Measurements from ENCODE around the gene NR2F1. TPM values are rescaled to one million over a fixed set of nuclear protein-coding genes. Genes with fewer than 3 reads are reported as not detected.

Gene NR2F1
- total and polyA plus RNA-seq, 2 donors (not counting 1 experiment from before 2014, with no cell fraction given), result not detected

- no peaks in the 10 kb centered on the region for H3K79me2 ChIP-seq (ENCODE audit: control insufficient read depth, insufficient read depth, low read length)
- Mint-ChIP-seq H3K27me3 (peaks cover 74% of the 10 kb centered on the region), H3K27ac (no peak overlapping the region), H3K9me3 (ENCODE audit: insufficient read depth) (no peaks in the 10 kb centered on the region), H3K4me1 (peaks cover 19% of the 10 kb centered on the region), H3K4me3 (peak overlapping the region; percentile 65)
- peak overlapping the region in 2 of 5 experiments; percentile 15 to 30 for H3K4me3 ChIP-seq (ENCODE audit: control extremely low read depth in 1 of 5, extremely low read depth in 1 of 5, insufficient read depth in 1 of 5, low read depth in 2 of 5, low read length in 4 of 5)
- H3K27ac ChIP-seq (ENCODE audit: low read length in 2 of 2), result no peak overlapping the region
- no peak for DNase-seq
- H3K4me2 ChIP-seq (replicated peaks; ENCODE audit: low read depth, low read length, poor library complexity, severe bottlenecking), result peak overlapping the region; percentile 77
- CTCF ChIA-PET, result interaction anchor here (0.6 to 1.4 kb wide), 4 partner anchors 16 to 949 kb away, joined by 3 read pairs; no protein-coding TSS in a partner anchor
- no peaks in the 10 kb centered on the region for H4K20me1 ChIP-seq (ENCODE audit: control insufficient read depth, insufficient read depth, low read length, poor library complexity, severe bottlenecking)
- H3K4me1 ChIP-seq (ENCODE audit: control insufficient read depth in 2 of 2, insufficient read depth in 2 of 2, low read length in 2 of 2), result peaks cover 27 to 35% of the 10 kb centered on the region in 2 donors
- WGBS (ENCODE audit: insufficient coverage), result 15% methylated on average over 26 of the region's 32 CpGs
- TF ChIP-seq EZH2 (IDR thresholded peaks at IDR 0.05; ENCODE audit: borderline replicate concordance, insufficient read depth, low read depth, low read length, poor library complexity, severe bottlenecking), result no peak
- TF ChIP-seq, protein P1, sequence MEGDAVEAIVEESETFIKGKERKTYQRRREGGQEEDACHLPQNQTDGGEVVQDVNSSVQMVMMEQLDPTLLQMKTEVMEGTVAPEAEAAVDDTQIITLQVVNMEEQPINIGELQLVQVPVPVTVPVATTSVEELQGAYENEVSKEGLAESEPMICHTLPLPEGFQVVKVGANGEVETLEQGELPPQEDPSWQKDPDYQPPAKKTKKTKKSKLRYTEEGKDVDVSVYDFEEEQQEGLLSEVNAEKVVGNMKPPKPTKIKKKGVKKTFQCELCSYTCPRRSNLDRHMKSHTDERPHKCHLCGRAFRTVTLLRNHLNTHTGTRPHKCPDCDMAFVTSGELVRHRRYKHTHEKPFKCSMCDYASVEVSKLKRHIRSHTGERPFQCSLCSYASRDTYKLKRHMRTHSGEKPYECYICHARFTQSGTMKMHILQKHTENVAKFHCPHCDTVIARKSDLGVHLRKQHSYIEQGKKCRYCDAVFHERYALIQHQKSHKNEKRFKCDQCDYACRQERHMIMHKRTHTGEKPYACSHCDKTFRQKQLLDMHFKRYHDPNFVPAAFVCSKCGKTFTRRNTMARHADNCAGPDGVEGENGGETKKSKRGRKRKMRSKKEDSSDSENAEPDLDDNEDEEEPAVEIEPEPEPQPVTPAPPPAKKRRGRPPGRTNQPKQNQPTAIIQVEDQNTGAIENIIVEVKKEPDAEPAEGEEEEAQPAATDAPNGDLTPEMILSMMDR (IDR thresholded peaks at IDR 0.05), result no peak
- POLR2A ChIA-PET, result no interaction called here
- H3K9ac ChIP-seq (ENCODE audit: low read length), result peak overlapping the region; percentile 47
- peaks cover 2 to 80% (median 73%) of the 10 kb centered on the region in 4 experiments for H3K27me3 ChIP-seq (replicated peaks in 1 of 4; ENCODE audit: control extremely low read depth in 1 of 4, control insufficient read depth in 3 of 4, insufficient read depth in 4 of 4, low read length in 3 of 4)
- peaks cover 0 to 42% (median 15%) of the 10 kb centered on the region in 3 donors for H3K9me3 ChIP-seq (ENCODE audit: control extremely low read depth in 1 of 3, control insufficient read depth in 2 of 3, insufficient read depth in 1 of 3, low read length in 2 of 3)
- ATAC-seq (ENCODE audit: low read depth), result no peak
- intact Hi-C loops (cut with micrococcal nuclease), result loop anchor here (2.0 to 5.0 kb wide), 2 partner anchors 13 to 36 kb away; no protein-coding TSS in a partner anchor
- no peak overlapping the region for H2AFZ ChIP-seq (ENCODE audit: insufficient read depth, low read depth, low read length, poor library complexity, severe bottlenecking)
- no peaks in the 10 kb centered on the region for H3K36me3 ChIP-seq (replicated peaks in 1 of 2; ENCODE audit: control extremely low read depth in 1 of 2, control insufficient read depth in 1 of 2, extremely low read depth in 1 of 2, insufficient read depth in 2 of 2, low read length in 1 of 2)
Observed at GRCh38 chr5:93571114-93571949, 11.7 kb upstream of the NR2F1 start.
